ENCODE results near the gene NPAS3.

DNA sequence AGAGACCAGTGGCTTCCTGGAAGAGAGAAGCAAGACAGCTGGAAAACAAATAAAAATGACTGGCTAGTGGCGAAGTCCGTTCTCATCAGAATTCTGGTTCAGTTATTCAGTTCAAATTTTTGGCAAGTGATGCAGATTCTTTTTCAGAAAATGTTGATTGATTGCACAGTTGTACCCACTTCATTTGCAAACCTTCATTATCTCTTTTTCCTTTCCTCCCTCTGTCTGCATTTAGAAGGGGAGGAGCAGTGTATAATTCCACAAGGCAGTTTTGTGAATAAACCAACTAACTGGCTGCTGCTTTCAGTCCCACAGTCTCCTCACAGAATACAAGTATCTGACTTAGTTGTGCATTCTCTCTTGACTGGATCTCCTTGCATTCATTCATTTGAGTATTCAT is 417.5 kb downstream of the NPAS3 start:
- no peak for TF ChIP-seq POLR2A (IDR thresholded peaks at IDR 0.05)
- TF ChIP-seq, protein P1, sequence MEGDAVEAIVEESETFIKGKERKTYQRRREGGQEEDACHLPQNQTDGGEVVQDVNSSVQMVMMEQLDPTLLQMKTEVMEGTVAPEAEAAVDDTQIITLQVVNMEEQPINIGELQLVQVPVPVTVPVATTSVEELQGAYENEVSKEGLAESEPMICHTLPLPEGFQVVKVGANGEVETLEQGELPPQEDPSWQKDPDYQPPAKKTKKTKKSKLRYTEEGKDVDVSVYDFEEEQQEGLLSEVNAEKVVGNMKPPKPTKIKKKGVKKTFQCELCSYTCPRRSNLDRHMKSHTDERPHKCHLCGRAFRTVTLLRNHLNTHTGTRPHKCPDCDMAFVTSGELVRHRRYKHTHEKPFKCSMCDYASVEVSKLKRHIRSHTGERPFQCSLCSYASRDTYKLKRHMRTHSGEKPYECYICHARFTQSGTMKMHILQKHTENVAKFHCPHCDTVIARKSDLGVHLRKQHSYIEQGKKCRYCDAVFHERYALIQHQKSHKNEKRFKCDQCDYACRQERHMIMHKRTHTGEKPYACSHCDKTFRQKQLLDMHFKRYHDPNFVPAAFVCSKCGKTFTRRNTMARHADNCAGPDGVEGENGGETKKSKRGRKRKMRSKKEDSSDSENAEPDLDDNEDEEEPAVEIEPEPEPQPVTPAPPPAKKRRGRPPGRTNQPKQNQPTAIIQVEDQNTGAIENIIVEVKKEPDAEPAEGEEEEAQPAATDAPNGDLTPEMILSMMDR (IDR thresholded peaks at IDR 0.05): no peak
